Activated CD4-positive, alpha-beta T cell treated with anti-CD3 and anti-CD28 coated beads, Interleukin-2, amount 10 ng/mL, durations not matched to agents 24 days and 14 days (primary cell): Measurements from ENCODE around the gene RAB6C. TPM values are rescaled to one million over a fixed set of nuclear protein-coding genes. Genes with fewer than 3 reads are reported as not detected.
"Not testable (repeated sequence)": the region's sequence is repeated elsewhere in the genome, so short reads cannot be mapped to it uniquely, and the experiment has no call there.

Experiments
- DNase-seq: peaks from one replicate; pipeline ENCODE4 v3.0.0; 2022
- H3K27ac Mint-ChIP-seq: one replicate; pipeline ENCODE4 v1.8.0; 2022; ENCODE audit warnings: mild to moderate bottlenecking, mixed read lengths
- H3K27me3 Mint-ChIP-seq: one replicate; pipeline ENCODE4 v1.8.0; 2022; ENCODE audit warnings: mixed read lengths
- H3K36me3 Mint-ChIP-seq: one replicate; pipeline ENCODE4 v1.8.0; 2022; ENCODE audit warnings: low read depth, mild to moderate bottlenecking, mixed read lengths
- H3K4me1 Mint-ChIP-seq: one replicate; pipeline ENCODE4 v1.8.0; 2021; ENCODE audit warnings: mixed read lengths
- H3K4me3 Mint-ChIP-seq: one replicate; pipeline ENCODE4 v1.8.0; 2022; ENCODE audit warnings: mild to moderate bottlenecking, moderate library complexity, mixed read lengths
- H3K9me3 Mint-ChIP-seq: one replicate; pipeline ENCODE4 v1.8.0; 2021; ENCODE audit warnings: mixed read lengths
- intact Hi-C: fragments of 100-400 bp; cut with micrococcal nuclease; formaldehyde crosslinking; loops from one replicate; pipeline ENCODE4 v1.15.1; 2023
- total RNA-seq: library from RNA; stranded (reverse); gene quantifications from 2 replicates; pipeline ENCODE4 v1.2.3, GENCODE V29; 2022

Gene RAB6C
- total RNA-seq, 1 donor from 2014 or later = not detected

- Mint-ChIP-seq H3K27me3 (peaks cover 19% of the 10 kb centered on the region), H3K9me3 (peaks cover 3% of the 10 kb centered on the region), H3K4me1 (peaks cover 2% of the 10 kb centered on the region), H3K4me3 (no peak overlapping the region), H3K36me3 (peaks cover 2% of the 10 kb centered on the region), H3K27ac (no peak overlapping the region)
- DNase-seq = no peak
- intact Hi-C loops = no loop called here
Observed at GRCh38 chr2:129975016-129975774, 4.3 kb upstream of the RAB6C start.

GRCh38 chr2:129976969-129977368, 2.5 kb upstream of the RAB6C start:
- H3K36me3 Mint-ChIP-seq, DNase-seq, H3K27ac Mint-ChIP-seq, H3K4me1 Mint-ChIP-seq, H3K4me3 Mint-ChIP-seq, H3K9me3 Mint-ChIP-seq, intact Hi-C loops: not testable (repeated sequence)
- H3K27me3 Mint-ChIP-seq = peaks cover 28% of the 10 kb centered on the region

GRCh38 chr2:129977986-129978385, 1.5 kb upstream of the RAB6C start:
- H3K4me1 Mint-ChIP-seq = peaks cover 5% of the 10 kb centered on the region
- peaks cover 3% of the 10 kb centered on the region for H3K9me3 Mint-ChIP-seq
- no peak overlapping the region for H3K27ac Mint-ChIP-seq
- peaks cover 2% of the 10 kb centered on the region for H3K36me3 Mint-ChIP-seq
- no peak overlapping the region for H3K4me3 Mint-ChIP-seq
- DNase-seq = no peak
- H3K27me3 Mint-ChIP-seq = peaks cover 28% of the 10 kb centered on the region
- intact Hi-C loops = no loop called here

- H3K36me3 Mint-ChIP-seq, H3K9me3 Mint-ChIP-seq, H3K27ac Mint-ChIP-seq, DNase-seq, H3K4me1 Mint-ChIP-seq, intact Hi-C loops: not testable (repeated sequence)
- H3K27me3 Mint-ChIP-seq = peaks cover 29% of the 10 kb centered on the region
- peak overlapping the region; percentile 47 for H3K4me3 Mint-ChIP-seq
Observed at GRCh38 chr2:129980246-129980645, 780 bp downstream of the RAB6C start.

- H3K4me3 Mint-ChIP-seq, H3K27ac Mint-ChIP-seq, DNase-seq, intact Hi-C loops, H3K9me3 Mint-ChIP-seq, H3K4me1 Mint-ChIP-seq, H3K36me3 Mint-ChIP-seq: not testable (repeated sequence)
- H3K27me3 Mint-ChIP-seq = peaks cover 33% of the 10 kb centered on the region
Observed at GRCh38 chr2:129981689-129982088, 2.2 kb downstream of the RAB6C start.

- Mint-ChIP-seq H3K27me3 (peaks cover 19% of the 10 kb centered on the region), H3K4me1 (peaks cover 3% of the 10 kb centered on the region), H3K9me3 (no peaks in the 10 kb centered on the region), H3K4me3 (no peak overlapping the region), H3K27ac (no peak overlapping the region), H3K36me3 (no peaks in the 10 kb centered on the region)
- DNase-seq = no peak
- intact Hi-C loops = no loop called here
Observed at GRCh38 chr2:129984426-129984825, 5.0 kb downstream of the RAB6C start.

- not testable (repeated sequence) for H3K27ac Mint-ChIP-seq
Observed at GRCh38 chr2:129992415-129993006, 13.0 kb downstream of the RAB6C start.

GRCh38 chr2:129993151-129993550, 13.7 kb downstream of the RAB6C start:
- H3K27me3 Mint-ChIP-seq = peaks cover 27% of the 10 kb centered on the region
- not testable (repeated sequence) for H3K27ac Mint-ChIP-seq, H3K36me3 Mint-ChIP-seq

More at GRCh38 chr2:129992415-129993006, 13.0 kb downstream of the RAB6C start:
- intact Hi-C loops, H3K36me3 Mint-ChIP-seq, DNase-seq, H3K4me3 Mint-ChIP-seq, H3K4me1 Mint-ChIP-seq, H3K9me3 Mint-ChIP-seq: not testable (repeated sequence)
- H3K27me3 Mint-ChIP-seq = peaks cover 27% of the 10 kb centered on the region

GRCh38 chr2:129996657-129997237, 17.3 kb downstream of the RAB6C start:
- H3K36me3 Mint-ChIP-seq, H3K9me3 Mint-ChIP-seq, H3K4me3 Mint-ChIP-seq, DNase-seq, H3K4me1 Mint-ChIP-seq, intact Hi-C loops, H3K27ac Mint-ChIP-seq: not testable (repeated sequence)
- peaks cover 21% of the 10 kb centered on the region for H3K27me3 Mint-ChIP-seq

More at GRCh38 chr2:129993151-129993550, 13.7 kb downstream of the RAB6C start:
- DNase-seq, H3K9me3 Mint-ChIP-seq, intact Hi-C loops, H3K4me3 Mint-ChIP-seq, H3K4me1 Mint-ChIP-seq: not testable (repeated sequence)

GRCh38 chr2:129998771-129999170, 19.3 kb downstream of the RAB6C start:
- H3K27ac Mint-ChIP-seq, intact Hi-C loops, H3K4me1 Mint-ChIP-seq, DNase-seq, H3K4me3 Mint-ChIP-seq, H3K36me3 Mint-ChIP-seq, H3K9me3 Mint-ChIP-seq: not testable (repeated sequence)
- peaks cover 14% of the 10 kb centered on the region for H3K27me3 Mint-ChIP-seq

GRCh38 chr2:130005862-130006261, 26.4 kb downstream of the RAB6C start:
- H3K27ac Mint-ChIP-seq, H3K36me3 Mint-ChIP-seq, intact Hi-C loops, H3K4me1 Mint-ChIP-seq, DNase-seq, H3K4me3 Mint-ChIP-seq, H3K9me3 Mint-ChIP-seq: not testable (repeated sequence)
- peaks cover 36% of the 10 kb centered on the region for H3K27me3 Mint-ChIP-seq

GRCh38 chr2:130016701-130017100, 37.2 kb downstream of the RAB6C start:
- H3K27ac Mint-ChIP-seq, H3K9me3 Mint-ChIP-seq, intact Hi-C loops, H3K27me3 Mint-ChIP-seq, H3K36me3 Mint-ChIP-seq, H3K4me3 Mint-ChIP-seq, DNase-seq, H3K4me1 Mint-ChIP-seq: not testable (repeated sequence)

- no peak for DNase-seq
- Mint-ChIP-seq H3K4me1 (no peaks in the 10 kb centered on the region), H3K9me3 (no peaks in the 10 kb centered on the region), H3K36me3 (no peaks in the 10 kb centered on the region), H3K27me3 (no peaks in the 10 kb centered on the region), H3K27ac (no peak overlapping the region), H3K4me3 (no peak overlapping the region)
- intact Hi-C loops = no loop called here
Observed at GRCh38 chr2:130019402-130019801, 39.9 kb downstream of the RAB6C start.

GRCh38 chr2:130020069-130020468, 40.6 kb downstream of the RAB6C start:
- H3K9me3 Mint-ChIP-seq, H3K4me3 Mint-ChIP-seq, DNase-seq, H3K36me3 Mint-ChIP-seq, H3K27ac Mint-ChIP-seq, H3K27me3 Mint-ChIP-seq, H3K4me1 Mint-ChIP-seq, intact Hi-C loops: not testable (repeated sequence)
